Kidney epithelial cell (primary cell): ENCODE results near the gene KCNG2. TPM values are rescaled to one million over a fixed set of nuclear protein-coding genes. Genes with fewer than 3 reads are reported as not detected.

Source experiments
- DNase-seq: peaks from one replicate; pipeline ENCODE4 v3.0.0-alpha.2; 2010; ENCODE audit warnings: low read depth
- H3K27me3 ChIP-seq: 2 replicates; pipeline ENCODE4 v1.6.0; 2011; ENCODE audit warnings: low read length; ENCODE audit not compliant: control insufficient read depth, insufficient read depth
- H3K36me3 ChIP-seq: 2 replicates; pipeline ENCODE4 v1.5.1; 2011; ENCODE audit warnings: low read length; ENCODE audit not compliant: control insufficient read depth, insufficient read depth
- H3K4me3 ChIP-seq: 2 replicates; pipeline ENCODE4 v1.5.1; 2011; ENCODE audit warnings: low read depth, mild to moderate bottlenecking, control low read depth, low read length
- CTCF ChIP-seq: IDR thresholded peaks from 2 replicates; pipeline ENCODE4 v1.5.1; 2011; ENCODE audit warnings: mild to moderate bottlenecking, moderate library complexity, low read length, control low read depth, inconsistent platforms; ENCODE audit not compliant: insufficient read depth, poor library complexity, severe bottlenecking
- total RNA-seq: library from RNA; depleted of rRNA; stranded (reverse); fragments of >200 nt; gene quantifications from 2 replicates; pipeline ENCODE4 v1.2.3, GENCODE V29; 2015

Gene KCNG2
- total RNA-seq, 1 donor from 2014 or later = not detected

DNA sequence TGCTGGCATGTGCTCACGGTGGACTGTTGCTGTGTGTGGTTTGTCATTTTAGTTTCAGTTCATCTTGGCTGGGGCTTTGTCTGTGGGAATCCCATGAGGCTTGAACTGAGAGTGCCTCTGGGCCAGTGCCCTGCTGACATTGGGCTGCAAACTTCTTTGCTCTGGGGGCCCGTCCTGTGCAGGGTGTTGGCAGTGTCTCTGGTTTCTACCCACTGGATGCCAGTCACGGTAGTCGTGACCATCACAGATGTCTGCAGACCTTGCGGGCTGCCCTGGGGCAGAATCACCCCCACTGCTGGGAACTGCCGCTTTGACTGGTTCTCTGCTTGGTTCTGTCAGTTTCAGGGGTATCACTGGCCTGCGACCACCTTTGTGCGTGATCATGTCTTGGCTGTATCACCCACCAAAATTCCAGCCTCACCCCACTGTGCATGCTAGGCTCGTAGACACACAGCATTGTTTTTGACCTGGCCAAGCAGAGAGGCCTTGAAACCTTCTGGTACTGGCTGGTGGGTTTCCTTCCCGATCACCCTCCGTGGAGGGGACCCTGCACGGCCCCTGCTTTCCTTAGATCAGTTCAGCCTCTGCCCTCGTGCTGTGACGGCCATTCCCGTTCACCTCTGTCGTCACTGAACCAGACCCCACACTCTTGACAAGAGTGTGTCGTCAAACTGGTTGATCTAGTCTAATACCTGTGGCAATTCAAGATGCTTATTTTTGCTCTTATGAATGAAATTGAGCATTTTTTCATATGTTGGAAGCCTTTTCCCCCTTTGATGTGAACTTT lies 57.6 kb downstream of the KCNG2 start:
- TF ChIP-seq CTCF = no peak
- no peaks in the 10 kb centered on the region for H3K36me3 ChIP-seq

GRCh38 chr18:79856119-79857007 lies 58.6 kb downstream of the KCNG2 start:
- Histone ChIP-seq H3K4me3 (no peak overlapping the region), H3K36me3 (no peaks in the 10 kb centered on the region), H3K27me3 (no peaks in the 10 kb centered on the region)
- TF ChIP-seq CTCF = no peak
- DNase-seq = no peak

More for the DNA sequence above, 57.6 kb downstream of the KCNG2 start:
- DNase-seq = no peak
- Histone ChIP-seq H3K27me3 (no peaks in the 10 kb centered on the region), H3K4me3 (no peak overlapping the region)

- Histone ChIP-seq H3K36me3 (no peaks in the 10 kb centered on the region), H3K27me3 (no peaks in the 10 kb centered on the region), H3K4me3 (no peak overlapping the region)
- no peak for TF ChIP-seq CTCF
- DNase-seq = no peak
These were observed 59.4 kb downstream of the KCNG2 start for GRCh38 chr18:79857082-79857671.

GRCh38 chr18:79859314-79859713 lies 61.6 kb downstream of the KCNG2 start:
- no peak for TF ChIP-seq CTCF
- no peak for DNase-seq
- no peaks in the 10 kb centered on the region for H3K36me3 ChIP-seq

DNA sequence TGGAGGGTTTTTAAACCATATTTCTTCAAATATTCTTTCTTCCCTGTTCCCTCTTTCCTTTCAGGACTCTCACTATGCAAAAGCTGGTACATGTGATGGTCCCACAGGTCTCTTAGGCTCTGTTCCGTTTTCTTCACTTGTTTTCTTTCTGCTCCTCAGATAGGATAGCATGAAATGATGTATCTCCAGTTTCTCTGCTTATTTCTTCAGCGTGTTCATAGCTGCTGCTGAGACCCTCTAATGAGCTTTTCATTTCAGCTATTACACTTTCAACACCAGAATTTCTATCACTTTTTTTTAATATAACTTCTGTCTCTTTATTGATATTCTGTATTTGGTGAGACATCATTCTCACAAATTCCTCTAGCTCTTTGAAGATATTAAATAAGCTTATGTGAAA lies 63.9 kb downstream of the KCNG2 start:
- H3K4me3 ChIP-seq = no peak overlapping the region
- TF ChIP-seq CTCF = no peak
- no peak for DNase-seq
- H3K36me3 ChIP-seq = no peaks in the 10 kb centered on the region
- no peaks in the 10 kb centered on the region for H3K27me3 ChIP-seq

More at GRCh38 chr18:79859314-79859713, 61.6 kb downstream of the KCNG2 start:
- Histone ChIP-seq H3K4me3 (no peak overlapping the region), H3K27me3 (no peaks in the 10 kb centered on the region)
